Keratinocyte (primary cell): ENCODE data around the gene WNT3.

ENCODE experiments used
- EZH2 ChIP-seq: IDR thresholded peaks from one replicate; pipeline ENCODE4 v1.6.1; 2012; ENCODE audit warnings: inconsistent platforms, mild to moderate bottlenecking, low read length, moderate library complexity
- TF ChIP-seq, protein P1 (sequence below), 3 experiments: IDR thresholded peaks in 1 of 3; conservative IDR thresholded peaks in 1 of 3; optimal IDR thresholded peaks in 1 of 3; 2 replicates in 2 of 3; 3 replicates in 1 of 3; pipeline versions ENCODE3 to v1.5.1; 2011; ENCODE audit warnings: low read length in 3 of 3, mild to moderate bottlenecking in 3 of 3, moderate library complexity in 2 of 3, control low read depth in 1 of 3, inconsistent platforms in 1 of 3; ENCODE audit not compliant: insufficient read depth in 2 of 3; ENCODE audit errors: extremely low read depth in 1 of 3

DNA sequence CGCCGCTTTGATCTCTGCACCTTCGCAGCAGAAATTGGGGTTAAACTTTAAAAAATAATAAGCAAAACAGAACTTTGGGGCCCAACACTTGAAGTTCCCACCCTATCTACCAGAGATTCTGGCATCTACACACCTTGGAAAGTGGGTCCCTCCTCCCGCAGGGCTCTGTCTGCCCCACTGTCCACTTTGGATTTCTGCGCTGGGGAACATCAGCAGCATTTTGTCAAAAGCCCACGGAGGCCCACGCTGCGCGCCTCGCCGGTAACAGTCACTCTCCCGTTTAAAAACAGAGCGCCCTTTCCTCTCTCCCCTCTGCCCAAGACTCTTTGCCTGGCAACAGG is 32.2 kb upstream of the WNT3 start:
- TF ChIP-seq, protein P1, sequence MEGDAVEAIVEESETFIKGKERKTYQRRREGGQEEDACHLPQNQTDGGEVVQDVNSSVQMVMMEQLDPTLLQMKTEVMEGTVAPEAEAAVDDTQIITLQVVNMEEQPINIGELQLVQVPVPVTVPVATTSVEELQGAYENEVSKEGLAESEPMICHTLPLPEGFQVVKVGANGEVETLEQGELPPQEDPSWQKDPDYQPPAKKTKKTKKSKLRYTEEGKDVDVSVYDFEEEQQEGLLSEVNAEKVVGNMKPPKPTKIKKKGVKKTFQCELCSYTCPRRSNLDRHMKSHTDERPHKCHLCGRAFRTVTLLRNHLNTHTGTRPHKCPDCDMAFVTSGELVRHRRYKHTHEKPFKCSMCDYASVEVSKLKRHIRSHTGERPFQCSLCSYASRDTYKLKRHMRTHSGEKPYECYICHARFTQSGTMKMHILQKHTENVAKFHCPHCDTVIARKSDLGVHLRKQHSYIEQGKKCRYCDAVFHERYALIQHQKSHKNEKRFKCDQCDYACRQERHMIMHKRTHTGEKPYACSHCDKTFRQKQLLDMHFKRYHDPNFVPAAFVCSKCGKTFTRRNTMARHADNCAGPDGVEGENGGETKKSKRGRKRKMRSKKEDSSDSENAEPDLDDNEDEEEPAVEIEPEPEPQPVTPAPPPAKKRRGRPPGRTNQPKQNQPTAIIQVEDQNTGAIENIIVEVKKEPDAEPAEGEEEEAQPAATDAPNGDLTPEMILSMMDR (optimal IDR thresholded peaks at IDR 0.05 in 1 of 3, IDR thresholded peaks at IDR 0.05 in 1 of 3, conservative IDR thresholded peaks at IDR 0.05 in 1 of 3; ENCODE audit: extremely low read depth in 1 of 3, insufficient read depth in 2 of 3, low read length in 3 of 3): no peak
- TF ChIP-seq EZH2: peak; percentile 84
